Brain pericyte (primary cell): ENCODE measurements around the gene CCNA1.

ENCODE experiments used
- DNase-seq: peaks from one replicate; pipeline ENCODE4 v3.0.0-alpha.2; 2012; ENCODE audit warnings: low read depth, low spot score

Gene CCNA1

GRCh38 chr13:36432106-36432544 lies at the start of gene CCNA1:
Gene CCNA1 (plus strand): TSS chr13:36432495. CDS start chr13:36433057, 562 bp downstream.
- no peak for DNase-seq

GRCh38 chr13:36385489-36385888 lies 46.8 kb upstream of the CCNA1 start:
- DNase-seq: no peak

DNA sequence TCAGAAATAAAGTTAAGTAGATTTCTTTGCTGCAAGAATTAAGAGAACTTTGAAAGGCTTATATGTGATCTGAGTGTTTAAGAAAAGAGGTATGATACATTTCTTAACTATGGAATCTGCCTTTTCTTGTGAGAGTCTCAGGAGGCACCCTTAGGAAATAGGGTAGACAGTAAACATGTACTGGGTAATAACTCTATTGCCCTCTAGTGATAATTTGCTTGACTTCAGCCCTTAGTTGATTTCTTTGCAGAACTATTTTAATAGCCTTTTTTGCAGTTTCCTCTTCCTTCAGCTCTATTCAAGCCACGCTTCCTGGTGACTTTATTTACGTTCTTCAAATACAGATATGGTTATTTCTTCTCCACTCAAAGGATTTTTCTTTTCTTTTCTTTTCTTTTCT lies 37.0 kb upstream of the CCNA1 start:
- DNase-seq: no peak

- DNase-seq: no peak
Observed at GRCh38 chr13:36405151-36405550, 27.1 kb upstream of the CCNA1 start.

- no peak for DNase-seq
Observed at GRCh38 chr13:36412736-36413135, 19.6 kb upstream of the CCNA1 start.

- DNase-seq: no peak
Observed at GRCh38 chr13:36413161-36413560, 19.1 kb upstream of the CCNA1 start.

DNA sequence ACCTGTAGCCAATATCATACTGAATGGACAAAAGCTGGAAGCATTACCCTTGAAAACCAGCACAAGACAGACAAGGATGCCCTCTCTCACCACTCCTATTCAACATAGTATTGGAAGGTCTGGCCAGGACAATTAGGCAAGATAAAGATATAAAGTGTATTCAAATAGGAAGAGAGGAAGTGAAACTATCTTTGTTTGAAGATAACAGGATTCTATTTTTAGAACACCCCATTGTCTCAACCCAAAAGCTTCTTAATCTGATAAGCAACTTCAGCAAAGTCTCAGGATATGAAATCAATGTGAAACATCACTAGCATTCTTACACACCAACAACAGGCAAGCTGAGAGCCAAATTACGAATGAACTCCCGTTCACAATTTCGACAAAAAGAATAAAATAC lies 17.8 kb upstream of the CCNA1 start:
- DNase-seq: no peak

DNA sequence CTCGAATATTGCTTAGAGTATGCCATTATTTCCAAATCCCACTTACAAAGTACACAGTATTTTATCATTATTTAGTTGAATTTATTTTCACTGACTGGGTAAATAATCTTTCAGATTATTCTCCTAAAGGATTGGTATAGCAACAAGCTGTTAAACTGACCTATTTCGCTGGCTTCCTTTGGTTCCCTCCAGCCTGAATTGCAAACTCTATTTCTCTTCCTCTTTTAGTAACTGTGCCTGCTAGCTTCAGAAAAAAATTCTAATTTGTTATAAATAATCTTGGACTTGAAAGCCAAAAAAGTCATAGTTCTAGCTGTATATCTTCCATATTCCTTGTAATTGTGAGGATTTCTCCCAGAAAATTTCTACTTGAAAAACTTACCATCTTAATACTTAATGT lies 15.0 kb upstream of the CCNA1 start:
- no peak for DNase-seq

GRCh38 chr13:36418022-36418805 lies 14.1 kb upstream of the CCNA1 start:
- DNase-seq: no peak

GRCh38 chr13:36420437-36420891 lies 11.8 kb upstream of the CCNA1 start:
- peak; percentile 47 for DNase-seq

DNA sequence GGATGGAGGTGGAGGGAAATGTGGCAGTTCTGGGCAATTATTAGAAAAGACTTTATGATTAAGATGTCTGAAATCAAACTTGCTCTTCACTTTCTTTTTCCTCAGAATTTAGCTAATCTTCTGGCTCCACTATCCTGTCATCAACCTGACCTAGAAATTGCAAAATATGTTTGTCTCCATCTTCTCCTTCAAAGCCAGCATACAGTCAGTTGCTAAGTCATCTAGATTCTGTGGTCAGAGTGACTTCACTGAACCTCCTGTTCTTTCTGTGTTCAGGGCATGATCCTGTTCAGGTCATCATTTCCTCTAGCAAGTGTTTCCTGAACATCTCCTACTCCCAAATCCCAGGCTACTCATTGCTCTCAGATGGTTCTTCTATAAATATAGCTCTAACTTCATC lies 10.8 kb upstream of the CCNA1 start:
- no peak for DNase-seq

DNA sequence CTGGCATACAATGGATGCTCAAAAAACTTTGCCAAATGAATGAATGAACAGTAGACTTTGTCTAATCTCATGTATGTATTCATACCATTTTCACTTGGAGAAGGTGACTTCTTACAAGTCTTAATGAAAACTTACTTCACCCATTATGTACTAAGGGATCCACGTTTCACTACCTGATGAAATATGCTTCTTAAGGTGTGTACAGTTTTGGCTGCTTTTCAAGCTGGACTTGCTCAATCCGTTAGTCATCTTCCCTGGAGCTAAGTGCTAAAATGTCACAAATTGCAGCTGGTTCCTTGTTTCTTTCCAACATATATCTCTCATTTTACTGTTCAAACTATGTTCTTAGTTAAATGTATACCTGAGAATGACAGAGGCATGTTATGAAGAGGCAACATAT lies 4.2 kb upstream of the CCNA1 start:
- DNase-seq: no peak

- no peak for DNase-seq
Observed at GRCh38 chr13:36430247-36431203, 1.8 kb upstream of the CCNA1 start.

GRCh38 chr13:36431204-36432105 lies 840 bp upstream of the CCNA1 start:
- no peak for DNase-seq

DNA sequence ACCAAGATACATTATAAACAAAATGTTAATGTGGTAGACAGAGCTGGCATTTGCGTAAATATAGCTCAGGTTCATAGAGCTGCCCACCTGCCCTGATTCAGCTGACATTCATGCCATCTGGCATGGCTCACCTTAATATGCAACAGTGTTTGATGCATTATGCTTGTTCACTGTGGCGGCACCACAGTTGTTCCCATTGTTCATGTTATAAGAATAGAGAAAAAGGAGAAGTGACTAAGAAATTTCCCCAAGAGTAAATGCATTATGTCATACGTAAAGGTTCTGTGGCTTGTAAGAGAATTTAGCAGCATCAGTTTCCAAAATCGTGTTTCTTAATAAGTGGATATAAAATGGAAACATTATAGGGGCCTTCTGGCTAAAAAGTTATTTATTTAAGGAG lies 4.5 kb downstream of the CCNA1 start:
- DNase-seq: no peak

DNA sequence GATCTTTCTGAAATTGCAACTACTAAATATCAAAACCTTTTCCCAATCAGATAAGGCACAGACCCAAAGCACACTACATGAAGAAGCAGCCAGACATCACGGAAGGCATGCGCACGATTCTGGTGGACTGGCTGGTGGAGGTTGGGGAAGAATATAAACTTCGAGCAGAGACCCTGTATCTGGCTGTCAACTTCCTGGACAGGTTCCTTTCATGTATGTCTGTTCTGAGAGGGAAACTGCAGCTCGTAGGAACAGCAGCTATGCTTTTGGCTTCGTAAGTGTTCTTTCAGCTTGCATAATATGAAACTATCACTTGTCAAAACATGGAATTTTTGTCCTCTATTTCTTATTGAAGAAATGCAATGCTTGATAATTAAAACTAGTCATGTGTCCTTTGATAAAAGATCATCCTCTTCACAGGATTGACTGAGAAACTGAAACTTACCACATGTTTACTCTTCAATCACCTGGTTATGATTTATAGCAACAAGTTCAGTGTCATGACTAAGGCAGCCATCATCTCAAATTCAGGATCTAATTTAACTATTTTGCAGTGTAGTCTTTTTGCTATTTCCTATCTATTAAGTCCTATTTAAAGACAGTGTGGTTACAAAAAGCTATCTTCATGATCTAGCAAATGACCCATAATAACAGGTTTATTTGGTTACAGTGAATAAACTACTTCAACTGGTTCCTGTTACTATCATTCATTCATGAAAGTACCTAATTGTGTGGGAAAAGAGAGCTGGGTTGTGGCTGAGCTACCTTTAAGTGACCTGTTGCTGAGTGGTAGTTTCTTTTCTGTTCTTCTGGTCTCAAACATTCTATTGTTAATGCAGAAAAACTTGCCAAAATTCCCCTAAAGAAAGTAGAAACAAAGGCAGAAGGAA lies 6.5 kb downstream of the CCNA1 start:
- no peak for DNase-seq

DNA sequence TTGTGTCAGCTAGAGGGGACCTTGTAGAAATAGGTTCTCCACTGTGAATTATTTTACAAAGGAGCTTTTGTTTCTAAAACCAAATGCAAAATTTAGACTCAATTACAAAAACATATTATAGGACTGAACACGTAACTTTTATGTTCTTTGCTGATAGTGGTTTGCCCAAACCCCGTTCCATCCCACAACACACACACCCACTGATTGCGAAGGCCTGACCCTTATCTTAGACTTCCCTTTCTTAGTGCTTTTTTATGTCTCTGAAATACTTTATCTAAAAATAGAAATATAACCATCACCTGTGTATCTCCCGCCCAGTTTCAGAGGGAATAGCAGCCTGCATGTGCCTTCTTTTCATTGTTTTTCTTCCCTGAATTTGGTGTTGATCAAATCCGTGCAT lies 13.0 kb downstream of the CCNA1 start:
- no peak for DNase-seq

DNA sequence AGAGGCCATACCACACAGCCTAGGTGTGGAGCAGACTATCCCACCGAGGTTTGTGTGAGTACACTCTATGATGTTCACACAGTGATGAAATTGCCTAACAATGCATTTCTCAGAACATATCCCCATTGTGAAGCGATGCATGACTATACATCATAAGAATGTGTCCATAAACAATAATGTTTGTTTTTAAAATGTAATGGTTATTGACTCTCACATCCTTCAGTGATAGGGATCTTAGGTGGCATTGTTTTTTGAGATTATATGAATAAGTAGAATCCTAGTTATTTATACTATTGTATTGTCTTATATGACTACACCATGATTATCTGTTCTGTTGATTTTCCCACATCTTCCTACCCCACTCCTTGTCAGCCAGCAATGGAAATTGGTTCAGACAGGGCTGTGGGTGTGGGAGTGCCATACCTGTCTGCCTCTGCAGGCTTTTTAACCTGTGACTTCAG lies 13.6 kb downstream of the CCNA1 start:
- no peak for DNase-seq

DNA sequence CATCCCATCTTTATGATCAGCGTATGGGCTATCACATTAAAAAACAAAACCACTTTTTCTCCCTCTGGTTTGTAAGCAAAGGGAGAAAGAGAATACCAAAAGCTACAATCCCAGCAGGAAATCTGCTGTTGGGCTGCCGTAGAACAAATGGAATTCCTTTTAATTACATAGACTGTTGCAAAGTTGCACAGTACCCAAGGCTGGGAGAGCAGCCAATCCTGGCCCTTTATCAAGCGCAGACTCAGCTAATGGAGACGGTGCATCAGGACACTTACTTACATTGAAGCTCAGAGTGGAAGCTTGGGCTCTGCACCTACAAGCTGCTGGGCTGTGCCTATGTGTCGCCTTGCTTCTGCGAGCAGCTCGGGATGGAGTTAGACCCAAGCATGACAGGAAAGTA lies 15.2 kb downstream of the CCNA1 start:
- DNase-seq: no peak

DNA sequence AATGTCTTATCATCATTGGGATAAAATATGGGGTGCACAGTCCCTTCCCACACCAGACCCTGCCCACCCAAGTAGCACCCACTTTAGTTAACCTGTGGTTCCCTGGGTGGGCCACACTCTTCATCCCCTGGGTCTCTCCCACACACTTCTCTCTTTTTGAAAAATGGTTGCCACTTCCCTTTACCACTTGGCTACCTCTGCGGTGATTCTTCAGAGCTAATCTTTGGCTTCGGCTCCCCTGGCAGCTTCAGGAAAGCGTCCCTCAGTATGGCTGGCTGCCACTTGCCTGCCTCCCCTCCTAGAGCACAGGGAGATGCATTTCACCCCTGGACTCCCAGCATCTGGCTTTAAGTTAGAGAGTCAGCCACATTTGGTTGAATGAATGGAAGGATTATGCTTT lies 18.2 kb downstream of the CCNA1 start:
- DNase-seq: no peak
